AG04449 (cell line): ENCODE results near the gene BBS1.

Experiments used
- CTCF ChIA-PET: fragments of 350-600 bp; formaldehyde crosslinking; extraction: SDS; loops from one replicate; lab custom pipeline; 2021; ENCODE audit warnings: antibody characterized with exemption; lab: Yijun Ruan, JAX
- POLR2A ChIA-PET: fragments of 400-600, 350-600 bp; formaldehyde crosslinking; extraction: SDS; loops from one replicate; lab custom pipeline; 2020; ENCODE audit warnings: antibody characterized with exemption, inconsistent platforms; lab: Yijun Ruan, JAX
- DNase-seq: peaks from one replicate; pipeline ENCODE4 v3.0.0-alpha.2; 2010; ENCODE audit warnings: low read depth, low spot score
- H3K4me3 ChIP-seq: 2 replicates; pipeline ENCODE4 v1.5.1; 2011; ENCODE audit warnings: low read depth, mild to moderate bottlenecking, control low read depth, low read length
- TF ChIP-seq, protein P1 (sequence below): IDR thresholded peaks from one replicate; pipeline ENCODE4 v1.5.1; 2011; ENCODE audit warnings: mild to moderate bottlenecking, moderate library complexity, low read length, control low read depth, inconsistent platforms; ENCODE audit not compliant: insufficient read depth; ENCODE audit errors: missing control alignments

BBS1 gene

GRCh38 chr11:66557733-66558326 is 47.4 kb downstream of the BBS1 start:
- TF ChIP-seq, protein P1, sequence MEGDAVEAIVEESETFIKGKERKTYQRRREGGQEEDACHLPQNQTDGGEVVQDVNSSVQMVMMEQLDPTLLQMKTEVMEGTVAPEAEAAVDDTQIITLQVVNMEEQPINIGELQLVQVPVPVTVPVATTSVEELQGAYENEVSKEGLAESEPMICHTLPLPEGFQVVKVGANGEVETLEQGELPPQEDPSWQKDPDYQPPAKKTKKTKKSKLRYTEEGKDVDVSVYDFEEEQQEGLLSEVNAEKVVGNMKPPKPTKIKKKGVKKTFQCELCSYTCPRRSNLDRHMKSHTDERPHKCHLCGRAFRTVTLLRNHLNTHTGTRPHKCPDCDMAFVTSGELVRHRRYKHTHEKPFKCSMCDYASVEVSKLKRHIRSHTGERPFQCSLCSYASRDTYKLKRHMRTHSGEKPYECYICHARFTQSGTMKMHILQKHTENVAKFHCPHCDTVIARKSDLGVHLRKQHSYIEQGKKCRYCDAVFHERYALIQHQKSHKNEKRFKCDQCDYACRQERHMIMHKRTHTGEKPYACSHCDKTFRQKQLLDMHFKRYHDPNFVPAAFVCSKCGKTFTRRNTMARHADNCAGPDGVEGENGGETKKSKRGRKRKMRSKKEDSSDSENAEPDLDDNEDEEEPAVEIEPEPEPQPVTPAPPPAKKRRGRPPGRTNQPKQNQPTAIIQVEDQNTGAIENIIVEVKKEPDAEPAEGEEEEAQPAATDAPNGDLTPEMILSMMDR = no peak
- ChIA-PET POLR2A (no interaction called here), CTCF (no interaction called here)
- H3K4me3 ChIP-seq = no peak overlapping the region
- DNase-seq = no peak

DNA sequence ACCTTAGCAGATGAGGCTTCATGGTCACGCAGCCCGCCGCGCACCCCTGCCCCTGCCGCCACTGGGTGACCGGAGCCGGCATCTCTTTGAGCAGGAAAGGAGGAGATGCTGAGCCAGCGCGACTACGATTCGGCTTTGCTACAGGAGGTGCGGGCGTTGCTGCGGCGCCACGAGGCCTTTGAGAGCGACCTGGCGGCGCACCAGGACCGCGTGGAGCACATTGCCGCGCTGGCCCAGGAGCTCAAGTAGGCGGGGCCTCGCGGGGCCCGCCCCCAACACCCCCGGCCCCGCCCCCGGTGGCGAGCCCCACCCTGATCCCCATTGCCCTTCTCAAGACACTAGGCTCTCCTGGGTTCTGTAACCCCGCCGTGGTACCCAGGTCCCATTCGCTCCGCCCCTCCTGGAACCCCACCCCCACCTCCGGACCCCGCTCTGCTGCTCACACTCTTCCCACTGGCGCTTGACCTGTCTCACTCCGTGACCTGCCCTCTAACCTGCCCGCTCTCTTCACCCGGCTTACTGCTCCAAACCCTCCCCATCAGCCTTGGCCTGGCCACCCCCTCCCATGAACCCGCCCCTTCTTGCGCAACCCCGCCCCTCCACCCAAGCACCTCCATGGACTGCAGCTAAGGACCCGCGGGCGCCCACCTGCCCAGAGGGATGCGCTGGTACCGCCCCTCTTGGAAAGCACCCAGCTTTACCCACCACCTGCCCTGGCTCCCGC is 48.9 kb downstream of the BBS1 start:
- TF ChIP-seq, protein P1 = no peak
- no peak overlapping the region; the same call in 1 of the 2 replicates for H3K4me3 ChIP-seq
- no peak for DNase-seq
- POLR2A ChIA-PET = no interaction called here
- CTCF ChIA-PET = interaction anchor here (3.3 kb wide), 1 partner anchor 20 kb away, joined by 11 read pairs; no protein-coding TSS in a partner anchor

DNA sequence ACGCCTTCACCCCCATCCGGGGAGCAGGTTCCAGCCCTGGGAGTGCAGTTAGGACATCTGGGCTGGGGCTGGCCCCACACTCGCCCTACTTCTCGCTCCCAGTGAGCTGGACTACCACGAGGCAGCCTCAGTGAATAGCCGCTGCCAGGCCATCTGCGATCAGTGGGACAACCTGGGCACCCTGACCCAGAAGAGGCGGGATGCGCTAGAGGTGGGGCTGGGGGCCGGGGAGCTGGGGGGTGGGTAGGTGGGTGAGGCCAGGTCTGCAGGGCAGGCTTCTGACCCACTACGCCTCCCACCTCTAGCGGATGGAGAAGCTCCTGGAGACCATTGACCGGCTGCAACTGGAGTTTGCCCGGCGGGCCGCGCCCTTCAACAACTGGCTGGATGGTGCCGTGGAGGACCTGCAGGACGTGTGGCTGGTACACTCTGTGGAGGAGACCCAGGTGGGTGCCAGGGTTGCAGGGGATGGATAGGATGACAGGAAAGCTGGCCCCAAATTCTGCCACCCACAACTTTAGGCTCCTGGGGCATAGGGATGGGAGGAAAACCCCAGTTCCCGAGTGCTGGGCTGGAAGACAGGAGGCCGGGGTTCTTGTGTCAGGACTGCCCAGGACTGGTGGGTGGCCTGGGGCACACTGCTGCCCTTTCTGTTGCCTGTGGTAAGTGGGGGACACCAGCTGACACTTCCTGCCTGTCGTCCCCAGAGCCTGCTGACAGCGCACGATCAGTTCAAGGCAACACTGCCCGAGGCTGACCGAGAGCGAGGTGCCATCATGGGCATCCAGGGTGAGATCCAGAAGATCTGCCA is 49.6 kb downstream of the BBS1 start:
- H3K4me3 ChIP-seq = no peak overlapping the region
- ChIA-PET CTCF (interaction anchor here (1.2 to 3.3 kb wide), 3 partner anchors 18 to 81 kb away, joined by 3 to 11 read pairs (median 4); no protein-coding TSS in a partner anchor), POLR2A (no interaction called here)
- no peak for DNase-seq
- TF ChIP-seq, protein P1 = no peak

- CTCF ChIA-PET = interaction anchor here (0.7 to 3.3 kb wide), 5 partner anchors 16 to 153 kb away, joined by 3 to 11 read pairs (median 3); no protein-coding TSS in a partner anchor
- no peak for DNase-seq
- H3K4me3 ChIP-seq = no peak overlapping the region
- POLR2A ChIA-PET = no interaction called here
- TF ChIP-seq, protein P1 = no peak
Observed at GRCh38 chr11:66561178-66561974, 50.9 kb downstream of the BBS1 start.

- TF ChIP-seq, protein P1 = no peak
- no peak overlapping the region for H3K4me3 ChIP-seq
- CTCF ChIA-PET = interaction anchor here (0.7 to 3.3 kb wide), 3 partner anchors 16 to 153 kb away, joined by 3 to 11 read pairs (median 3); no protein-coding TSS in a partner anchor
- no peak for DNase-seq
- POLR2A ChIA-PET = no interaction called here
Observed at GRCh38 chr11:66561975-66562248, 51.5 kb downstream of the BBS1 start.
